GM23338 (cell line): ENCODE measurements around the gene LRIG1. TPM values are rescaled to one million over a fixed set of nuclear protein-coding genes. Genes with fewer than 3 reads are reported as not detected.

Experiments
- ATAC-seq: fragments of 200-7000 bp; cut with Tn5 transposase; 3 replicates; pipeline ENCODE4 v1.9.1; 2020
- DNase-seq: peaks from one replicate; pipeline ENCODE4 v3.0.0-alpha.2; 2015; ENCODE audit warnings: low spot score
- H2AFZ ChIP-seq: fragments of 200-600 bp; sonication (generic); 2 replicates; pipeline ENCODE4 v1.8.0; 2016; ENCODE audit warnings: antibody characterized with exemption, mild to moderate bottlenecking, moderate library complexity
- H3F3A ChIP-seq: fragments of 200-600 bp; sonication (generic); replicated peaks from 2 replicates; pipeline ENCODE4 v1.8.0; 2017; ENCODE audit warnings: antibody characterized with exemption, mixed run types, low read depth
- H3K27ac ChIP-seq: fragments of 200-600 bp; sonication (generic); 2 replicates; pipeline ENCODE4 v1.6.1; 2016; ENCODE audit warnings: low read depth
- H3K27me3 ChIP-seq: fragments of 200-600 bp; sonication (generic); 2 replicates; pipeline ENCODE4 v1.8.0; 2016; ENCODE audit warnings: mild to moderate bottlenecking, mixed run types, moderate library complexity; ENCODE audit not compliant: insufficient read depth
- H3K36me3 ChIP-seq: fragments of 200-600 bp; sonication (generic); 2 replicates; pipeline ENCODE4 v1.8.0; 2016; ENCODE audit warnings: mild to moderate bottlenecking; ENCODE audit not compliant: insufficient read depth
- H3K4me1 ChIP-seq: fragments of 200-600 bp; sonication (generic); 2 replicates; pipeline ENCODE4 v1.8.0; 2016; ENCODE audit warnings: mild to moderate bottlenecking, moderate library complexity; ENCODE audit not compliant: insufficient read depth
- H3K4me2 ChIP-seq: fragments of 200-600 bp; sonication (generic); 2 replicates; pipeline ENCODE4 v1.7.1; 2017; ENCODE audit warnings: mixed run types
- H3K4me3 ChIP-seq: fragments of 200-600 bp; sonication (generic); 2 replicates; pipeline ENCODE4 v1.6.1; 2016; ENCODE audit warnings: mixed run types
- H3K79me2 ChIP-seq: fragments of 200-600 bp; sonication (generic); replicated peaks from 2 replicates; pipeline ENCODE4 v1.8.0; 2017; ENCODE audit warnings: mild to moderate bottlenecking; ENCODE audit not compliant: insufficient read depth
- H3K9me2 ChIP-seq: fragments of 200-600 bp; sonication (generic); 2 replicates; pipeline ENCODE4 v1.8.0; 2017; ENCODE audit not compliant: insufficient read depth
- H4K20me1 ChIP-seq: fragments of 200-600 bp; sonication (generic); replicated peaks from 2 replicates; pipeline ENCODE4 v1.8.0; 2017; ENCODE audit warnings: mild to moderate bottlenecking; ENCODE audit not compliant: insufficient read depth
- H3K27ac Mint-ChIP-seq: 2 replicates; pipeline ENCODE4 v1.8.0; 2020; ENCODE audit warnings: inconsistent platforms, mild to moderate bottlenecking, moderate library complexity, mixed read lengths
- H3K27me3 Mint-ChIP-seq: 3 replicates; pipeline ENCODE4 v1.8.0; 2022; ENCODE audit warnings: low read depth, mild to moderate bottlenecking, moderate library complexity, mixed read lengths, inconsistent platforms; ENCODE audit not compliant: insufficient read depth, poor library complexity
- H3K36me3 Mint-ChIP-seq: 3 replicates; pipeline ENCODE4 v1.8.0; 2021; ENCODE audit warnings: low read depth, mild to moderate bottlenecking, inconsistent platforms, moderate library complexity, mixed read lengths
- H3K4me1 Mint-ChIP-seq: 3 replicates; pipeline ENCODE4 v1.8.0; 2020; ENCODE audit warnings: mild to moderate bottlenecking, inconsistent platforms, mixed read lengths
- H3K4me3 Mint-ChIP-seq: 3 replicates; pipeline ENCODE4 v1.8.0; 2021; ENCODE audit warnings: moderate library complexity, mild to moderate bottlenecking, inconsistent platforms, mixed read lengths
- H3K9me3 Mint-ChIP-seq: 3 replicates; pipeline ENCODE4 v1.8.0; 2020; ENCODE audit warnings: moderate library complexity, mild to moderate bottlenecking, inconsistent platforms, mixed read lengths
- CREB1 ChIP-seq: fragments of 250-450 bp; sonication (Bioruptor Pico); IDR thresholded peaks from 2 replicates; pipeline ENCODE4 v1.5.0; 2020; ENCODE audit warnings: low read depth, mild to moderate bottlenecking, moderate library complexity
- EZH2 ChIP-seq: fragments of 200-600 bp; sonication (generic); IDR thresholded peaks from one replicate; pipeline ENCODE4 v1.8.0; 2017; ENCODE audit warnings: antibody characterized with exemption, mild to moderate bottlenecking, low read depth; ENCODE audit not compliant: unreplicated experiment
- JUNB ChIP-seq: IDR thresholded peaks from one replicate; pipeline ENCODE4 v1.6.1; 2016; ENCODE audit warnings: antibody characterized with exemption; ENCODE audit not compliant: unreplicated experiment
- NANOG ChIP-seq: IDR thresholded peaks from 2 replicates; pipeline ENCODE4 v1.6.1; 2016; ENCODE audit warnings: antibody characterized with exemption, borderline replicate concordance
- STAT1 ChIP-seq: IDR thresholded peaks from one replicate; pipeline ENCODE4 v1.6.1; 2016; ENCODE audit warnings: antibody characterized with exemption; ENCODE audit not compliant: unreplicated experiment
- ZNF114 ChIP-seq: fragments of 250-450 bp; sonication (Bioruptor Pico); IDR thresholded peaks from 2 replicates; pipeline ENCODE4 v1.5.0; 2020; ENCODE audit warnings: mild to moderate bottlenecking, moderate library complexity
- ZNF331 ChIP-seq: fragments of 250-450 bp; sonication (Bioruptor Pico); IDR thresholded peaks from 2 replicates; pipeline ENCODE4 v1.5.0; 2020; ENCODE audit warnings: low read depth, mild to moderate bottlenecking, moderate library complexity
- polyA plus RNA-seq: library from polyadenylated mRNA; unstranded; fragments of >200 nt; fragmentation: Nextera tagmentation; extraction: Ambion mirVana; gene quantifications from 2 replicates; pipeline ENCODE4 v1.2.1, GENCODE V29; 2016
- total RNA-seq: library from RNA; depleted of rRNA; stranded (reverse); fragments of >200 nt; shearing (Covaris generic); gene quantifications from 2 replicates; pipeline ENCODE4 v1.2.3, GENCODE V29; 2014
- TF ChIP-seq, protein P1 (sequence below): IDR thresholded peaks from one replicate; pipeline ENCODE4 v1.6.1; 2018; ENCODE audit warnings: antibody characterized with exemption; ENCODE audit not compliant: unreplicated experiment
- TF ChIP-seq, protein P2 (sequence below): IDR thresholded peaks from 2 replicates; pipeline ENCODE4 v1.6.1; 2016; ENCODE audit warnings: antibody characterized with exemption
- TF ChIP-seq, protein P3 (sequence below), 2 experiments: fragments of 200-600 bp in 1 of 2; sonication (generic) in 1 of 2; conservative IDR thresholded peaks; 2 replicates each; pipeline versions ENCODE4 v1.5.1 to v1.6.1; 2016 to 2017; ENCODE audit warnings: antibody characterized with exemption in 2 of 2, low read depth in 2 of 2, mild to moderate bottlenecking in 2 of 2, moderate library complexity in 1 of 2

LRIG1 gene
- total and polyA plus RNA-seq, 2 experiments from 2014 or later = 40.0 to 134 TPM

DNA sequence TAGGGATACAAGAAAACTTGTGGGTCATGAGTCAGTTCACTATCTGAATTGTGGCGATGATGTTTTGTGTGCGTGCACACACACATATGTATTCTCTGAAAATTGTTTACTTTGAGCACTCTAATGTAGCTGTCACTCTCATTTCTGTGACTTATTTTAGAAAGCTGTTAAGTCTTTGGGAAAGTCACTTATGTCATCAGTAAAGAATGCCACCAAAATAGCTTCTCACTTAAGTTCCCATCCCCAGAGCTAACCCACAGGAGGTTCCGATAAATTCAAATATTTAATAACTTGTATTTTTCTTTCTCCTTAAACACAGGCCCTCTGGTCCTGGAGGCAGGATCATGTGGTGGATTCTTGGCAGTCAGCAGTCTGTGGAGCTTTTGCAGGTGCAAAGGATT lies 138.3 kb downstream of the LRIG1 start:
- Histone ChIP-seq H2AFZ (no peak overlapping the region), H3K36me3 (no peaks in the 10 kb centered on the region), H4K20me1 (no peaks in the 10 kb centered on the region), H3K4me1 (peaks cover 23% of the 10 kb centered on the region), H3F3A (no peaks in the 10 kb centered on the region), H3K4me2 (no peak overlapping the region), H3K27me3 (no peaks in the 10 kb centered on the region), H3K27ac (no peak overlapping the region; the same call in 1 of the 2 replicates), H3K4me3 (no peak overlapping the region), H3K9me2 (no peaks in the 10 kb centered on the region), H3K79me2 (no peaks in the 10 kb centered on the region)
- H3K27me3 Mint-ChIP-seq = peaks cover 2% of the 10 kb centered on the region
- H3K4me1 Mint-ChIP-seq = peaks cover 24% of the 10 kb centered on the region
- H3K36me3 Mint-ChIP-seq = no peaks in the 10 kb centered on the region
- peak; percentile 42 for DNase-seq
- H3K9me3 Mint-ChIP-seq = no peaks in the 10 kb centered on the region
- TF ChIP-seq, protein P1, sequence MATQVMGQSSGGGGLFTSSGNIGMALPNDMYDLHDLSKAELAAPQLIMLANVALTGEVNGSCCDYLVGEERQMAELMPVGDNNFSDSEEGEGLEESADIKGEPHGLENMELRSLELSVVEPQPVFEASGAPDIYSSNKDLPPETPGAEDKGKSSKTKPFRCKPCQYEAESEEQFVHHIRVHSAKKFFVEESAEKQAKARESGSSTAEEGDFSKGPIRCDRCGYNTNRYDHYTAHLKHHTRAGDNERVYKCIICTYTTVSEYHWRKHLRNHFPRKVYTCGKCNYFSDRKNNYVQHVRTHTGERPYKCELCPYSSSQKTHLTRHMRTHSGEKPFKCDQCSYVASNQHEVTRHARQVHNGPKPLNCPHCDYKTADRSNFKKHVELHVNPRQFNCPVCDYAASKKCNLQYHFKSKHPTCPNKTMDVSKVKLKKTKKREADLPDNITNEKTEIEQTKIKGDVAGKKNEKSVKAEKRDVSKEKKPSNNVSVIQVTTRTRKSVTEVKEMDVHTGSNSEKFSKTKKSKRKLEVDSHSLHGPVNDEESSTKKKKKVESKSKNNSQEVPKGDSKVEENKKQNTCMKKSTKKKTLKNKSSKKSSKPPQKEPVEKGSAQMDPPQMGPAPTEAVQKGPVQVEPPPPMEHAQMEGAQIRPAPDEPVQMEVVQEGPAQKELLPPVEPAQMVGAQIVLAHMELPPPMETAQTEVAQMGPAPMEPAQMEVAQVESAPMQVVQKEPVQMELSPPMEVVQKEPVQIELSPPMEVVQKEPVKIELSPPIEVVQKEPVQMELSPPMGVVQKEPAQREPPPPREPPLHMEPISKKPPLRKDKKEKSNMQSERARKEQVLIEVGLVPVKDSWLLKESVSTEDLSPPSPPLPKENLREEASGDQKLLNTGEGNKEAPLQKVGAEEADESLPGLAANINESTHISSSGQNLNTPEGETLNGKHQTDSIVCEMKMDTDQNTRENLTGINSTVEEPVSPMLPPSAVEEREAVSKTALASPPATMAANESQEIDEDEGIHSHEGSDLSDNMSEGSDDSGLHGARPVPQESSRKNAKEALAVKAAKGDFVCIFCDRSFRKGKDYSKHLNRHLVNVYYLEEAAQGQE = no peak
- TF ChIP-seq ZNF114 (CRISPR knock-in tag) (no peak), NANOG (no peak), CREB1 (CRISPR knock-in tag) (no peak), ZNF331 (no peak), STAT1 (no peak), JUNB (no peak)
- TF ChIP-seq, protein P2, sequence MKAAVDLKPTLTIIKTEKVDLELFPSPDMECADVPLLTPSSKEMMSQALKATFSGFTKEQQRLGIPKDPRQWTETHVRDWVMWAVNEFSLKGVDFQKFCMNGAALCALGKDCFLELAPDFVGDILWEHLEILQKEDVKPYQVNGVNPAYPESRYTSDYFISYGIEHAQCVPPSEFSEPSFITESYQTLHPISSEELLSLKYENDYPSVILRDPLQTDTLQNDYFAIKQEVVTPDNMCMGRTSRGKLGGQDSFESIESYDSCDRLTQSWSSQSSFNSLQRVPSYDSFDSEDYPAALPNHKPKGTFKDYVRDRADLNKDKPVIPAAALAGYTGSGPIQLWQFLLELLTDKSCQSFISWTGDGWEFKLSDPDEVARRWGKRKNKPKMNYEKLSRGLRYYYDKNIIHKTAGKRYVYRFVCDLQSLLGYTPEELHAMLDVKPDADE = no peak
- no peak for ATAC-seq
- H3K4me3 Mint-ChIP-seq = no peak overlapping the region
- H3K27ac Mint-ChIP-seq = no peak overlapping the region; the same call in 1 of the 2 replicates

DNA sequence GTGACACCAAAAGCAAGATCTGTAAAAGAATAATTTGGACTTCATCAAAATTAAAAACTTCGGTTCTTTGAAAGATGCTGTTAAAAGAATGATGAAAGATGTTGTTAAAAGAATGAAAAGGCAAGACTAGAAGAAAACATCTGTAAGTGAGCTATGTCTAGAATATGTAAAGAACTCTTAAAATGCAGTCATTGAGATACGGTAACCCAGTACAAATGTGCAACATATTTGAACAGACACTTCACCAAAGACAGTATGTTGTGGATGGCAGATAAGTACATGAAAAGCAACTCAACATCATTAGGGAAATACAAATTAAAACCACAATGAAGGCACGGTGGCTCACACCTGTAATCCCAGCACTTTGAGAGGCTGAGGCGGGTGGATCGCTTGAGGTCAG lies 139.5 kb downstream of the LRIG1 start:
- ATAC-seq (no peak), DNase-seq (no peak)
- Histone ChIP-seq H3K4me2 (no peak overlapping the region), H3K27ac (no peak overlapping the region), H3F3A (no peaks in the 10 kb centered on the region), H3K9me2 (no peaks in the 10 kb centered on the region), H3K4me3 (no peak overlapping the region), H3K4me1 (peaks cover 29% of the 10 kb centered on the region), H3K36me3 (no peaks in the 10 kb centered on the region), H2AFZ (no peak overlapping the region), H3K79me2 (no peaks in the 10 kb centered on the region), H3K27me3 (no peaks in the 10 kb centered on the region), H4K20me1 (no peaks in the 10 kb centered on the region)
- H3K27ac Mint-ChIP-seq = no peak overlapping the region
- no peaks in the 10 kb centered on the region for H3K9me3 Mint-ChIP-seq
- no peak overlapping the region for H3K4me3 Mint-ChIP-seq
- peaks cover 17% of the 10 kb centered on the region for H3K4me1 Mint-ChIP-seq
- H3K27me3 Mint-ChIP-seq = peaks cover 2% of the 10 kb centered on the region
- H3K36me3 Mint-ChIP-seq = no peaks in the 10 kb centered on the region
- TF ChIP-seq JUNB (no peak), EZH2 (no peak), CREB1 (CRISPR knock-in tag) (no peak)
- TF ChIP-seq, protein P1 = no peak
- TF ChIP-seq, protein P3, sequence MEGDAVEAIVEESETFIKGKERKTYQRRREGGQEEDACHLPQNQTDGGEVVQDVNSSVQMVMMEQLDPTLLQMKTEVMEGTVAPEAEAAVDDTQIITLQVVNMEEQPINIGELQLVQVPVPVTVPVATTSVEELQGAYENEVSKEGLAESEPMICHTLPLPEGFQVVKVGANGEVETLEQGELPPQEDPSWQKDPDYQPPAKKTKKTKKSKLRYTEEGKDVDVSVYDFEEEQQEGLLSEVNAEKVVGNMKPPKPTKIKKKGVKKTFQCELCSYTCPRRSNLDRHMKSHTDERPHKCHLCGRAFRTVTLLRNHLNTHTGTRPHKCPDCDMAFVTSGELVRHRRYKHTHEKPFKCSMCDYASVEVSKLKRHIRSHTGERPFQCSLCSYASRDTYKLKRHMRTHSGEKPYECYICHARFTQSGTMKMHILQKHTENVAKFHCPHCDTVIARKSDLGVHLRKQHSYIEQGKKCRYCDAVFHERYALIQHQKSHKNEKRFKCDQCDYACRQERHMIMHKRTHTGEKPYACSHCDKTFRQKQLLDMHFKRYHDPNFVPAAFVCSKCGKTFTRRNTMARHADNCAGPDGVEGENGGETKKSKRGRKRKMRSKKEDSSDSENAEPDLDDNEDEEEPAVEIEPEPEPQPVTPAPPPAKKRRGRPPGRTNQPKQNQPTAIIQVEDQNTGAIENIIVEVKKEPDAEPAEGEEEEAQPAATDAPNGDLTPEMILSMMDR (conservative IDR thresholded peaks at IDR 0.05; ENCODE audit: low read depth in 2 of 2) = no peak
